DOHH2 (cell line): ENCODE data around the gene CD200.

Source experiments
- H3F3A ChIP-seq: fragments of 200-600 bp; sonication (generic), shearing (Covaris generic); 2 replicates; pipeline ENCODE4 v1.6.0; 2016; ENCODE audit warnings: antibody characterized with exemption, mild to moderate bottlenecking; ENCODE audit not compliant: control insufficient read depth, insufficient read depth
- H3K27ac ChIP-seq: fragments of 200-600 bp; sonication (generic); 2 replicates; pipeline ENCODE4 v1.5.1; 2014; ENCODE audit warnings: low read depth, mild to moderate bottlenecking, low read length, moderate library complexity
- H3K27me3 ChIP-seq: fragments of 200-600 bp; sonication (generic); 2 replicates; pipeline ENCODE4 v1.6.1; 2014; ENCODE audit warnings: mild to moderate bottlenecking, low read length, mixed read lengths; ENCODE audit not compliant: control insufficient read depth
- H3K36me3 ChIP-seq: fragments of 200-600 bp; sonication (generic); 2 replicates; pipeline ENCODE4 v1.6.1; 2014; ENCODE audit warnings: mild to moderate bottlenecking, low read length, moderate library complexity, mixed read lengths; ENCODE audit not compliant: control insufficient read depth
- H3K4me1 ChIP-seq: fragments of 200-600 bp; sonication (generic); 2 replicates; pipeline ENCODE4 v1.6.1; 2014; ENCODE audit warnings: mild to moderate bottlenecking, low read length, mixed read lengths; ENCODE audit not compliant: control insufficient read depth
- H3K4me2 ChIP-seq: fragments of 200-600 bp; sonication (generic); 2 replicates; pipeline ENCODE4 v1.6.0; 2014; ENCODE audit warnings: mild to moderate bottlenecking, low read length, moderate library complexity
- H3K4me3 ChIP-seq: fragments of 200-600 bp; sonication (generic); 2 replicates; pipeline ENCODE4 v1.5.1; 2014; ENCODE audit warnings: mild to moderate bottlenecking, low read length, mixed read lengths
- H3K79me2 ChIP-seq: fragments of 200-600 bp; sonication (generic); 2 replicates; pipeline ENCODE4 v1.6.1; 2014; ENCODE audit warnings: mild to moderate bottlenecking, low read length, mixed read lengths; ENCODE audit not compliant: control insufficient read depth
- H3K9me2 ChIP-seq: fragments of 200-600 bp; sonication (generic); replicated peaks from 2 replicates; pipeline ENCODE4 v1.6.1; 2014; ENCODE audit warnings: mild to moderate bottlenecking, low read length, mixed read lengths; ENCODE audit not compliant: control insufficient read depth
- H3K9me3 ChIP-seq: fragments of 200-600 bp; sonication (generic); 2 replicates; pipeline ENCODE4 v1.6.1; 2014; ENCODE audit warnings: antibody characterized with exemption, low read length, mixed read lengths; ENCODE audit not compliant: control insufficient read depth, insufficient read depth
- H4K20me1 ChIP-seq: fragments of 200-600 bp; sonication (generic); 2 replicates; pipeline ENCODE4 v1.6.0; 2014; ENCODE audit warnings: low read depth, mild to moderate bottlenecking, antibody characterized with exemption, low read length, moderate library complexity; ENCODE audit not compliant: control insufficient read depth, insufficient read depth
- EZH2phosphoT487 ChIP-seq: fragments of 200-600 bp; sonication (generic); IDR thresholded peaks from 2 replicates; pipeline ENCODE4 v1.6.1; 2017; ENCODE audit warnings: borderline replicate concordance, mild to moderate bottlenecking, antibody characterized with exemption, low read length, moderate library complexity, mixed read lengths
- TF ChIP-seq, protein P1 (sequence below): fragments of 200-600 bp; sonication (generic); IDR thresholded peaks from one replicate; pipeline ENCODE4 v1.5.1; 2014; ENCODE audit warnings: antibody characterized with exemption, mild to moderate bottlenecking, low read depth, low read length; ENCODE audit not compliant: poor library complexity, severe bottlenecking

CD200 gene

DNA sequence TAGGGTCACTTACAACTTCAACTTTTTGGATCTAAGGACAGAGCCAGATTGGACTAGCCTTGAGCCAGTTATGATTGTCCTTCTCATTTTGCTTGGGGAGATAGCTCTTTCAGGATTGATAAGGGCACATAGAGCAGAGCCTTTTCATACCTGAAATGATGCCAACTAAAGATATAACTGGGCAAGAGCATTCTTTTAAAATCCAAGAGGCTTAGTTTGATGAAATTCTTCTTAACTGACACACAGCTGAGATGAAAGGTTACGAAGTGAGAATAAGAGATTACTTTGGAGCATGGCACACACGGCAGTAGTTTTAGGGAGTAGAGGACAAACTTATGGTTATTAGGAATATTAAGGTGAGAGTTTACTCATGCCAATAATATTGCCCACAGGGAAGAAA, 12.7 kb downstream of the CD200 start:
- no peak overlapping the region for H3K4me3 ChIP-seq
- no peak overlapping the region for H3K27ac ChIP-seq
- TF ChIP-seq, protein P1, sequence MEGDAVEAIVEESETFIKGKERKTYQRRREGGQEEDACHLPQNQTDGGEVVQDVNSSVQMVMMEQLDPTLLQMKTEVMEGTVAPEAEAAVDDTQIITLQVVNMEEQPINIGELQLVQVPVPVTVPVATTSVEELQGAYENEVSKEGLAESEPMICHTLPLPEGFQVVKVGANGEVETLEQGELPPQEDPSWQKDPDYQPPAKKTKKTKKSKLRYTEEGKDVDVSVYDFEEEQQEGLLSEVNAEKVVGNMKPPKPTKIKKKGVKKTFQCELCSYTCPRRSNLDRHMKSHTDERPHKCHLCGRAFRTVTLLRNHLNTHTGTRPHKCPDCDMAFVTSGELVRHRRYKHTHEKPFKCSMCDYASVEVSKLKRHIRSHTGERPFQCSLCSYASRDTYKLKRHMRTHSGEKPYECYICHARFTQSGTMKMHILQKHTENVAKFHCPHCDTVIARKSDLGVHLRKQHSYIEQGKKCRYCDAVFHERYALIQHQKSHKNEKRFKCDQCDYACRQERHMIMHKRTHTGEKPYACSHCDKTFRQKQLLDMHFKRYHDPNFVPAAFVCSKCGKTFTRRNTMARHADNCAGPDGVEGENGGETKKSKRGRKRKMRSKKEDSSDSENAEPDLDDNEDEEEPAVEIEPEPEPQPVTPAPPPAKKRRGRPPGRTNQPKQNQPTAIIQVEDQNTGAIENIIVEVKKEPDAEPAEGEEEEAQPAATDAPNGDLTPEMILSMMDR = no peak
- no peaks in the 10 kb centered on the region for H3F3A ChIP-seq
- no peaks in the 10 kb centered on the region for H3K9me3 ChIP-seq
- H3K9me2 ChIP-seq = no peaks in the 10 kb centered on the region
- H3K36me3 ChIP-seq = peaks cover 42% of the 10 kb centered on the region
- H3K79me2 ChIP-seq = 0 out of 2 replicates have a peak, but pooled peaks cover 1% of the 10 kb centered on the region
- H3K4me1 ChIP-seq = no peaks in the 10 kb centered on the region
- H3K4me2 ChIP-seq = no peak overlapping the region
- no peaks in the 10 kb centered on the region for H3K27me3 ChIP-seq
- no peaks in the 10 kb centered on the region for H4K20me1 ChIP-seq

DNA sequence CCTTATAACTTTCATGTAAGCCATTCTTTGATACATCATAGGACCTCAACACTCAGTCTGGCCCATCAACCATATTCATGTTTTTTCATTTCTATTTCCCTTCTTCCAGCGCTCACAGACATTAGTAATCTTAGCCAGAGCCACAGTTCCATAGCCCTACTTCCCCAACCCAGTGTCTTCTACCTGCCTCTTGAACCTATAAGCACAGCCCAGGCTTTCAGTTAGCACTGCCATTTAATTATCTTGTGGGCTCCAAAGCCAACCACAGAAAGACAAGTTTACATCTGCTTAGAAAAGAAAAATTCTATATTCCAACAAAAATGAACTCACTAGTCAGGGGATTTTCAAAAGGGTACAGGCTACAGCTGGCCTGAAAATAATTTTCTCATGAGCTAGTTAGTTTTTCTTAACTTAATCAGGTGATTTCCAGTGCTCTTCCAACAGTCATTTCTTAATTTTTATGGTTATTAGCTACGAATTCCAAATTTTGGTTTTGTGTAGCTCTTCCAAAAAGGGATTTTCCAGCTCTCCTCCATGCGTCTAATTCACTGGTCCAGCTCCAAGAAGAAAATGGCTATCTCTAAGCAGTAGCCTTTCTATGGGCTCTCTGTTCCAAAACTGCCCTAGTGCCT, 13.7 kb downstream of the CD200 start:
- TF ChIP-seq EZH2phosphoT487 = no peak
- TF ChIP-seq, protein P1 = no peak
- H3K27ac ChIP-seq = no peak overlapping the region
- no peak overlapping the region for H3K4me3 ChIP-seq
- no peaks in the 10 kb centered on the region for H3K4me1 ChIP-seq
- H4K20me1 ChIP-seq = no peaks in the 10 kb centered on the region
- no peak overlapping the region for H3K4me2 ChIP-seq
- no peaks in the 10 kb centered on the region for H3K79me2 ChIP-seq
- peaks cover 46% of the 10 kb centered on the region for H3K36me3 ChIP-seq
- H3K9me2 ChIP-seq = no peaks in the 10 kb centered on the region
- no peaks in the 10 kb centered on the region for H3F3A ChIP-seq
- H3K9me3 ChIP-seq = no peaks in the 10 kb centered on the region
- no peaks in the 10 kb centered on the region for H3K27me3 ChIP-seq

DNA sequence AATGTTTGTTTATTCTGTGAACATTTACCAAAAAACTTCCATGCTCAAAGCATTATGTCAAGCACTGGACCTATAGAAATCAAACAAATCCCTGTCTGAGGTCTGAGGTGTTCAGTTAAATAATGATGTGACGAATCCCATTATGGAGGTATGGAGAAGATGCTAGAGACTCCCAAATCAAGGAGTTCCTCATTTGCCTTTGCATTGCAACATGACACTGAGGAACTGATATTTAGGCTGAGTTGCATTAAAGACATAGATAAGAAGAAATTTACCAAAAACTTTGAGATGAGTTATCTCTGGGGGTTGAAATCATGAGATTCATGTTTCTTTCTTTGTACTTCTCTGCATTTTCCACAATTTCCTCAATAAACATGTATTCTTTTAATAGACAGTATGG, 16.0 kb downstream of the CD200 start:
- no peaks in the 10 kb centered on the region for H3K9me3 ChIP-seq
- H3K27me3 ChIP-seq = no peaks in the 10 kb centered on the region
- H3K36me3 ChIP-seq = peaks cover 56% of the 10 kb centered on the region
- H3F3A ChIP-seq = no peaks in the 10 kb centered on the region
- H3K79me2 ChIP-seq = no peaks in the 10 kb centered on the region
- H3K4me3 ChIP-seq = no peak overlapping the region
- no peak overlapping the region for H3K27ac ChIP-seq
- H3K4me2 ChIP-seq = no peak overlapping the region
- TF ChIP-seq, protein P1 = no peak
- no peak for TF ChIP-seq EZH2phosphoT487
- no peaks in the 10 kb centered on the region for H3K9me2 ChIP-seq
- H4K20me1 ChIP-seq = no peaks in the 10 kb centered on the region
- H3K4me1 ChIP-seq = no peaks in the 10 kb centered on the region
